GM12878 (cell line): ENCODE data around the gene ATP6V0A1. TPM values are rescaled to one million over a fixed set of nuclear protein-coding genes. Genes with fewer than 3 reads are reported as not detected.

Experiments
- ATF7 ChIP-seq: fragments of 450-650 bp; IDR thresholded peaks from 2 replicates; pipeline ENCODE4 v1.6.1; 2016; ENCODE audit warnings: low read depth, mild to moderate bottlenecking
- BACH1 ChIP-seq: fragments of 450-650 bp; IDR thresholded peaks from 2 replicates; pipeline ENCODE4 v1.6.1; 2017; ENCODE audit warnings: mild to moderate bottlenecking, borderline replicate concordance
- BRCA1 ChIP-seq: IDR thresholded peaks from 2 replicates; pipeline ENCODE4 v1.6.1; 2011; ENCODE audit warnings: low read depth, low read length, improper control_type of control experiment
- CBFB ChIP-seq: IDR thresholded peaks from 2 replicates; pipeline ENCODE4 v1.6.1; 2016; ENCODE audit warnings: antibody characterized with exemption, low read depth
- CEBPB ChIP-seq, 2 experiments: fragments of 150-350 bp in 1 of 2; IDR thresholded peaks; 2 replicates each; pipeline ENCODE4 v1.6.1; 2012 to 2014; ENCODE audit warnings: low read depth in 2 of 2, low read length in 2 of 2, borderline replicate concordance in 1 of 2, inconsistent platforms in 1 of 2
- CHD1 ChIP-seq: IDR thresholded peaks from 2 replicates; pipeline ENCODE4 v1.6.1; 2012; ENCODE audit warnings: low read depth, low read length, improper control_type of control experiment
- CREM ChIP-seq: IDR thresholded peaks from 2 replicates; pipeline ENCODE4 v1.6.1; 2014; ENCODE audit warnings: antibody characterized with exemption, low read depth
- EGR1 ChIP-seq, 2 experiments: IDR thresholded peaks; 1 replicate in 1 of 2; 2 replicates in 1 of 2; pipeline ENCODE4 v1.6.1; 2011 to 2012; ENCODE audit warnings: low read depth in 2 of 2, low read length in 2 of 2, borderline replicate concordance in 1 of 2, mild to moderate bottlenecking in 1 of 2, moderate library complexity in 1 of 2
- FOXM1 ChIP-seq: IDR thresholded peaks from 2 replicates; pipeline ENCODE4 v1.6.1; 2012; ENCODE audit warnings: low read depth, mild to moderate bottlenecking, inconsistent platforms, low read length, moderate library complexity
- HDGF ChIP-seq: fragments of 450-650 bp; IDR thresholded peaks from 2 replicates; pipeline ENCODE4 v1.6.1; 2016; ENCODE audit warnings: antibody characterized with exemption
- IKZF1 ChIP-seq: fragments of 450-650 bp; conservative IDR thresholded peaks from 2 replicates; pipeline ENCODE4 v1.6.1; 2017; ENCODE audit warnings: antibody characterized with exemption, mild to moderate bottlenecking
- JUND ChIP-seq: IDR thresholded peaks from 2 replicates; pipeline ENCODE4 v1.6.1; 2012; ENCODE audit warnings: low read depth, mild to moderate bottlenecking, low read length, improper control_type of control experiment, moderate library complexity
- NFYB ChIP-seq: IDR thresholded peaks from 2 replicates; pipeline ENCODE4 v1.6.1; 2011; ENCODE audit warnings: low read depth, mild to moderate bottlenecking, low read length, improper control_type of control experiment, moderate library complexity; ENCODE audit not compliant: insufficient read depth
- NKRF ChIP-seq: fragments of 450-650 bp; conservative IDR thresholded peaks from 2 replicates; pipeline ENCODE4 v1.6.1; 2017; ENCODE audit warnings: mild to moderate bottlenecking, moderate library complexity
- PKNOX1 ChIP-seq: fragments of 450-650 bp; IDR thresholded peaks from 2 replicates; pipeline ENCODE4 v1.6.1; 2016; ENCODE audit warnings: mild to moderate bottlenecking
- POLR2AphosphoS5 ChIP-seq: IDR thresholded peaks from 2 replicates; pipeline ENCODE4 v1.6.1; 2011; ENCODE audit warnings: mild to moderate bottlenecking, low read length, inconsistent platforms
- RCOR1 ChIP-seq: conservative IDR thresholded peaks from 2 replicates; pipeline ENCODE4 v1.6.1; 2012; ENCODE audit warnings: low read depth, low read length, improper control_type of control experiment
- RFX5 ChIP-seq: IDR thresholded peaks from 2 replicates; pipeline ENCODE4 v1.6.1; 2011; ENCODE audit warnings: low read depth, low read length, improper control_type of control experiment
- RUNX3 ChIP-seq: IDR thresholded peaks from 2 replicates; pipeline ENCODE4 v1.6.1; 2012; ENCODE audit warnings: low read length, inconsistent platforms
- SIN3A ChIP-seq: IDR thresholded peaks from 2 replicates; pipeline ENCODE4 v1.6.1; 2012; ENCODE audit warnings: low read depth, low read length, improper control_type of control experiment
- SMARCA5 ChIP-seq: fragments of 450-650 bp; IDR thresholded peaks from 2 replicates; pipeline ENCODE4 v1.6.1; 2017; ENCODE audit warnings: mild to moderate bottlenecking
- STAT1 ChIP-seq: fragments of 450-650 bp; conservative IDR thresholded peaks from 2 replicates; pipeline ENCODE4 v1.6.1; 2014; ENCODE audit warnings: antibody characterized with exemption, mild to moderate bottlenecking
- TCF3 ChIP-seq: IDR thresholded peaks from 2 replicates; pipeline ENCODE4 v1.6.1; 2012; ENCODE audit warnings: low read depth, mild to moderate bottlenecking, low read length, borderline replicate concordance; ENCODE audit not compliant: insufficient read depth
- ZBTB33 ChIP-seq: fragments of 450-650 bp; IDR thresholded peaks from 2 replicates; pipeline ENCODE4 v1.6.1; 2017; ENCODE audit warnings: mild to moderate bottlenecking
- ZNF217 ChIP-seq: fragments of 450-650 bp; IDR thresholded peaks from 2 replicates; pipeline ENCODE4 v1.6.1; 2017; ENCODE audit warnings: antibody characterized with exemption, mild to moderate bottlenecking
- polyA plus RNA-seq, 11 experiments: library from polyadenylated mRNA; depleted of rRNA in 4 of 11; unstranded in 6 of 11; stranded (reverse) in 5 of 11; fragments of >200 nt; fragmentation: Nextera tagmentation in 4 of 11; fragmentation: Illumina TruSeq in 1 of 11; extraction: Ambion mirVana in 4 of 11; extraction: Trizol in 1 of 11; gene quantifications; 1 replicate in 1 of 11; 2 replicates in 10 of 11; pipeline versions ENCODE4 v1.2.1 to v1.2.3, GENCODE V29; 2011 to 2016; ENCODE audit warnings: inconsistent platforms in 2 of 11, missing spikeins in 2 of 11, low read depth in 1 of 11
- total RNA-seq, 4 experiments: library from RNA; depleted of rRNA in 3 of 4; stranded (reverse); fragments of >200 nt in 3 of 4; fragmentation: Illumina TruSeq in 1 of 4; extraction: Trizol in 1 of 4; gene quantifications; 2 replicates each; pipeline versions ENCODE4 v1.2.1 to v1.2.3, GENCODE V29; 2013 to 2021

ATP6V0A1 gene
- total and polyA plus RNA-seq, 10 of the 15 experiments (the other 5 are each of a cell fraction or from before 2014, with no cell fraction given) = 3.0 to 76.6 (median 30.9) TPM

GRCh38 chr17:42457107-42457792 is 1.4 kb upstream of the ATP6V0A1 start (continued):
- TF ChIP-seq SMARCA5 (no peak), JUND (no peak), PKNOX1 (no peak), SIN3A (no peak), ZBTB33 (no peak), EGR1 (IDR thresholded peaks at IDR 0.05; ENCODE audit: borderline replicate concordance in 1 of 2, low read depth in 2 of 2, low read length in 2 of 2) (no peak), RFX5 (no peak), HDGF (no peak), IKZF1 (peak; percentile 92), RUNX3 (peak; percentile 97), ATF7 (peak; percentile 32), CEBPB (IDR thresholded peaks at IDR 0.05; ENCODE audit: borderline replicate concordance in 1 of 2, low read depth in 2 of 2, low read length in 2 of 2) (no peak), CHD1 (no peak), RCOR1 (no peak), CREM (0 out of 2 replicates have a peak, but pooled peaks have one; percentile 29), NKRF (peak; percentile 36; the same call in 1 of the 2 replicates), POLR2AphosphoS5 (no peak), NFYB (no peak), FOXM1 (no peak; the same call in none of the 2 replicates), STAT1 (no peak), CBFB (0 out of 2 replicates have a peak, but pooled peaks have one; percentile 15), BRCA1 (no peak), BACH1 (peak; percentile 58; the same call in 1 of the 2 replicates), ZNF217 (0 out of 2 replicates have a peak, but pooled peaks have one; percentile 35), TCF3 (no peak)
